Neuron (in vitro differentiated cells): ENCODE data around the gene SPRED1.

Experiments used
- H2AFZ ChIP-seq: one replicate; pipeline ENCODE4 v1.6.1; 2013; ENCODE audit warnings: low read depth, mild to moderate bottlenecking, inconsistent platforms, low read length, moderate library complexity
- H3K27me3 ChIP-seq: one replicate; pipeline ENCODE4 v1.6.1; 2013; ENCODE audit warnings: low read length; ENCODE audit not compliant: insufficient read depth
- H3K36me3 ChIP-seq: one replicate; pipeline ENCODE4 v1.6.1; 2013; ENCODE audit warnings: low read length; ENCODE audit not compliant: insufficient read depth
- H3K4me1 ChIP-seq: one replicate; pipeline ENCODE4 v1.6.1; 2013; ENCODE audit warnings: low read length; ENCODE audit not compliant: insufficient read depth
- H3K4me3 ChIP-seq: 2 replicates; pipeline ENCODE4 v1.5.1; 2013; ENCODE audit warnings: mild to moderate bottlenecking, low read length, moderate library complexity
- H3K9me3 ChIP-seq: one replicate; pipeline ENCODE4 v1.6.1; 2013; ENCODE audit warnings: low read length

Gene SPRED1

GRCh38 chr15:38398134-38398533, 145.5 kb downstream of the SPRED1 start:
- Histone ChIP-seq H3K36me3 (no peaks in the 10 kb centered on the region), H3K27me3 (no peaks in the 10 kb centered on the region), H3K4me1 (no peaks in the 10 kb centered on the region), H3K4me3 (no peak overlapping the region), H2AFZ (no peak overlapping the region), H3K9me3 (no peaks in the 10 kb centered on the region)

GRCh38 chr15:38401106-38401505, 148.5 kb downstream of the SPRED1 start:
- H3K4me1 ChIP-seq, result peaks cover 1% of the 10 kb centered on the region
- H3K9me3 ChIP-seq, result no peaks in the 10 kb centered on the region
- H2AFZ ChIP-seq, result no peak overlapping the region
- no peaks in the 10 kb centered on the region for H3K27me3 ChIP-seq
- no peaks in the 10 kb centered on the region for H3K36me3 ChIP-seq
- no peak overlapping the region for H3K4me3 ChIP-seq

- no peaks in the 10 kb centered on the region for H3K9me3 ChIP-seq
- H3K4me3 ChIP-seq, result no peak overlapping the region
- no peaks in the 10 kb centered on the region for H3K27me3 ChIP-seq
- H3K4me1 ChIP-seq, result peaks cover 5% of the 10 kb centered on the region
- no peaks in the 10 kb centered on the region for H3K36me3 ChIP-seq
- no peak overlapping the region for H2AFZ ChIP-seq
Observed at GRCh38 chr15:38401701-38402100, 149.1 kb downstream of the SPRED1 start.

GRCh38 chr15:38406436-38406835, 153.8 kb downstream of the SPRED1 start:
- no peak overlapping the region for H2AFZ ChIP-seq
- peaks cover 5% of the 10 kb centered on the region for H3K4me1 ChIP-seq
- H3K27me3 ChIP-seq, result no peaks in the 10 kb centered on the region
- H3K9me3 ChIP-seq, result no peaks in the 10 kb centered on the region
- H3K4me3 ChIP-seq, result no peak overlapping the region
- H3K36me3 ChIP-seq, result no peaks in the 10 kb centered on the region
